K562 (cell line): ENCODE results near the gene SGK1. TPM values are rescaled to one million over a fixed set of nuclear protein-coding genes. Genes with fewer than 3 reads are reported as not detected.
A peak's percentile ranks its signal among the peaks of the same experiment; 100 is the strongest.

Experiments used
- ATAC-seq: fragments of 200-7000 bp; cut with Tn5 transposase; 3 replicates; pipeline ENCODE4 v1.9.1; 2020; ENCODE audit warnings: moderate library complexity
- BruUV-seq: library from RNA; stranded (reverse); fragments of 400-500 nt; replicated peaks from 2 replicates; lab custom pipeline; 2021; lab: Mats Ljungman, UMichigan
- CTCF ChIA-PET: fragments of 300-600 bp; formaldehyde crosslinking; extraction: SDS; loops from one replicate; lab custom pipeline; 2021; ENCODE audit warnings: low intra/inter-chr PET ratio; lab: Yijun Ruan, JAX
- POLR2A ChIA-PET: fragments of 300-600, 350-650 bp; sonication (Branson Sonifier 250); formaldehyde crosslinking; extraction: SDS; loops from one replicate; lab custom pipeline; 2021; ENCODE audit warnings: antibody characterized with exemption, inconsistent platforms; lab: Yijun Ruan, JAX
- DNase-seq, 4 experiments: peaks; one replicate each; pipeline versions ENCODE4 v3.0.0 to v3.0.0-alpha.2; 2011 to 2018; ENCODE audit warnings: low spot score in 3 of 4, mixed read lengths in 3 of 4; ENCODE audit errors: extremely low read depth in 1 of 4
- FAIRE-seq: peaks from 2 replicates; lab custom pipeline; 2011; peaks lifted over from hg19 to GRCh38; lab: Jason Lieb, UNC
- H2AFZ ChIP-seq: 2 replicates; pipeline ENCODE4 v1.6.0; 2011; ENCODE audit warnings: low read depth, low read length, control low read depth, inconsistent platforms
- H3K27ac ChIP-seq: fragments of 200-600 bp; 3 replicates; pipeline ENCODE4 v1.8.0; 2011; ENCODE audit warnings: low read depth, mild to moderate bottlenecking, control low read depth, inconsistent platforms, low read length, moderate library complexity, mixed read lengths; ENCODE audit errors: extremely low read depth
- H3K27me3 ChIP-seq, 2 experiments: fragments of 300-600 bp in 1 of 2; 2 replicates in 1 of 2; 3 replicates in 1 of 2; pipeline versions ENCODE4 v1.6.0 to v1.8.0; 2011; ENCODE audit warnings: inconsistent platforms in 2 of 2, low read length in 2 of 2, mild to moderate bottlenecking in 1 of 2, mixed read lengths in 1 of 2, moderate library complexity in 1 of 2; ENCODE audit not compliant: control insufficient read depth in 2 of 2, insufficient read depth in 2 of 2
- H3K36me3 ChIP-seq: fragments of 300-600 bp; 3 replicates; pipeline ENCODE4 v1.8.0; 2011; ENCODE audit warnings: mild to moderate bottlenecking, low read length, inconsistent platforms; ENCODE audit not compliant: control insufficient read depth, insufficient read depth
- H3K4me1 ChIP-seq, 2 experiments: fragments of 200-600 bp in 1 of 2; replicated peaks in 1 of 2; 2 replicates in 1 of 2; 3 replicates in 1 of 2; pipeline versions ENCODE4 v1.5.1 to v1.8.0; 2011; ENCODE audit warnings: inconsistent platforms in 2 of 2, low read length in 2 of 2, mild to moderate bottlenecking in 1 of 2, mixed read lengths in 1 of 2, moderate library complexity in 1 of 2; ENCODE audit not compliant: control insufficient read depth in 2 of 2, insufficient read depth in 2 of 2
- H3K4me2 ChIP-seq: 2 replicates; pipeline ENCODE4 v1.6.1; 2011; ENCODE audit warnings: low read length, control low read depth, inconsistent platforms, mixed read lengths; ENCODE audit not compliant: insufficient read depth
- H3K4me3 ChIP-seq: fragments of 200-600 bp; sonication (generic), shearing (Covaris generic); 2 replicates; pipeline ENCODE4 v1.5.1; 2016; ENCODE audit warnings: control low read depth, inconsistent platforms
- H3K79me2 ChIP-seq: fragments of 200-600 bp; 3 replicates; pipeline ENCODE4 v1.8.0; 2011; ENCODE audit warnings: low read length, inconsistent platforms; ENCODE audit not compliant: control insufficient read depth, insufficient read depth
- H3K9ac ChIP-seq, 2 experiments: 2 replicates each; pipeline versions ENCODE4 v1.6.0 to v1.6.1; 2011; ENCODE audit warnings: low read depth in 2 of 2, low read length in 2 of 2, control low read depth in 1 of 2, inconsistent platforms in 1 of 2, mild to moderate bottlenecking in 1 of 2, mixed read lengths in 1 of 2; ENCODE audit not compliant: insufficient read depth in 1 of 2
- H3K9me1 ChIP-seq: one replicate; pipeline ENCODE4 v1.6.0; 2011; ENCODE audit warnings: inconsistent platforms, mild to moderate bottlenecking, low read length, moderate library complexity; ENCODE audit not compliant: control insufficient read depth, insufficient read depth
- H3K9me3 ChIP-seq: replicated peaks from 2 replicates; pipeline ENCODE4 v1.5.1; 2011; ENCODE audit warnings: low read depth, low read length, inconsistent platforms; ENCODE audit not compliant: control insufficient read depth, insufficient read depth
- H4K20me1 ChIP-seq: replicated peaks from 2 replicates; pipeline ENCODE4 v1.6.1; 2011; ENCODE audit warnings: low read length, inconsistent platforms, mixed read lengths; ENCODE audit not compliant: control insufficient read depth, insufficient read depth
- ARID1B ChIP-seq: fragments of 450-650 bp; IDR thresholded peaks from 2 replicates; pipeline ENCODE4 v1.6.1; 2016; ENCODE audit warnings: antibody characterized with exemption, mild to moderate bottlenecking, inconsistent platforms
- BACH1 ChIP-seq: fragments of 200-800 bp; sonication (Bioruptor generic); IDR thresholded peaks from 2 replicates; pipeline ENCODE4 v1.6.1; 2016; ENCODE audit warnings: missing genetic modification characterization, missing compliant biosample characterization
- C11orf30 ChIP-seq: fragments of 450-650 bp; IDR thresholded peaks from 2 replicates; pipeline ENCODE4 v1.6.1; 2016; ENCODE audit warnings: low read depth, mild to moderate bottlenecking
- DPF2 ChIP-seq: fragments of 450-650 bp; IDR thresholded peaks from 2 replicates; pipeline ENCODE4 v1.6.1; 2016
- ELF4 ChIP-seq: fragments of 450-650 bp; formaldehyde crosslinking; IDR thresholded peaks from 2 replicates; pipeline ENCODE4 v1.4.0; 2022; ENCODE audit warnings: missing genetic modification characterization
- HDGF ChIP-seq: fragments of 450-650 bp; IDR thresholded peaks from 2 replicates; pipeline ENCODE4 v1.6.1; 2016
- MAFK ChIP-seq: IDR thresholded peaks from 2 replicates; pipeline ENCODE4 v1.6.1; 2011; ENCODE audit warnings: low read length, improper control_type of control experiment
- NBN ChIP-seq: fragments of 450-650 bp; IDR thresholded peaks from 2 replicates; pipeline ENCODE4 v1.6.1; 2016; ENCODE audit warnings: low read depth, mild to moderate bottlenecking
- NFIC ChIP-seq: fragments of 450-650 bp; IDR thresholded peaks from 2 replicates; pipeline ENCODE4 v1.6.1; 2017; ENCODE audit warnings: mild to moderate bottlenecking, inconsistent platforms
- NFYB ChIP-seq: IDR thresholded peaks from 2 replicates; pipeline ENCODE4 v1.6.1; 2011; ENCODE audit warnings: mild to moderate bottlenecking, moderate library complexity; ENCODE audit not compliant: insufficient read length; ENCODE audit errors: extremely low read depth
- ZNF277 ChIP-seq: fragments of 250-450 bp; sonication (Bioruptor Pico); IDR thresholded peaks from 2 replicates; pipeline ENCODE4 v1.8.0; 2022; ENCODE audit warnings: inconsistent platforms, mild to moderate bottlenecking, moderate library complexity, borderline replicate concordance
- ZNF639 ChIP-seq, 2 experiments: fragments of 200-800 bp in 1 of 2; sonication (Bioruptor generic) in 1 of 2; sonication (generic) in 1 of 2; formaldehyde crosslinking in 1 of 2; IDR thresholded peaks in 1 of 2; conservative IDR thresholded peaks in 1 of 2; 2 replicates each; pipeline versions ENCODE4 v1.5.0 to v1.6.1; 2016 to 2020; ENCODE audit warnings: missing compliant biosample characterization in 1 of 2, missing genetic modification characterization in 1 of 2, missing genetic modification reagents in 1 of 2
- ZNF76 ChIP-seq: fragments of 250-450 bp; sonication (Bioruptor Pico); IDR thresholded peaks from 2 replicates; pipeline ENCODE4 v1.4.0; 2020; ENCODE audit warnings: mild to moderate bottlenecking, moderate library complexity, borderline replicate concordance
- ZNF764 ChIP-seq: fragments of 250-450 bp; sonication (Bioruptor Pico); IDR thresholded peaks from 2 replicates; pipeline ENCODE4 v1.4.0; 2020; ENCODE audit warnings: low read depth, mild to moderate bottlenecking, moderate library complexity
- ZNF766 ChIP-seq: fragments of 200-800 bp; sonication (Bioruptor generic); conservative IDR thresholded peaks from 2 replicates; pipeline ENCODE4 v1.6.1; 2016; ENCODE audit warnings: missing genetic modification characterization, missing compliant biosample characterization
- ZNF778 ChIP-seq: fragments of 450-650 bp; formaldehyde crosslinking; IDR thresholded peaks from 2 replicates; pipeline ENCODE4 v1.4.0; 2020; ENCODE audit warnings: mild to moderate bottlenecking, moderate library complexity
- whole genome bisulfite sequencing: fragments of 100-300 bp; shearing (Covaris generic); methylation state at CpG from one replicate; pipeline ENCODE4 v1.1.6; 2016; ENCODE audit warnings: low coverage, mixed read lengths; ENCODE audit not compliant: insufficient coverage; ENCODE audit errors: missing lambda C conversion rate; 5-methylcytosine and 5-hydroxymethylcytosine counted together
- in situ Hi-C: fragments of 300-500 bp; cut with MboI; formaldehyde crosslinking; loops from 4 replicates; pipeline ENCODE4 v1.15.0; 2018; ENCODE audit warnings: inconsistent platforms, mixed read lengths
- intact Hi-C: fragments of 100-400 bp; cut with micrococcal nuclease; formaldehyde crosslinking; loops from 2 replicates; pipeline ENCODE4 v1.14.2; 2022
- polyA plus RNA-seq, 8 experiments: library from polyadenylated mRNA; depleted of rRNA in 4 of 8; stranded (reverse) in 5 of 8; unstranded in 3 of 8; fragments of >200 nt; fragmentation: Nextera tagmentation in 2 of 8; fragmentation: Illumina TruSeq in 1 of 8; extraction: Ambion mirVana in 2 of 8; extraction: Trizol in 1 of 8; gene quantifications; 2 replicates each; pipeline versions ENCODE4 v1.2.1 to v1.2.3, GENCODE V29; 2011 to 2014; ENCODE audit warnings: inconsistent platforms in 1 of 8, missing spikeins in 1 of 8
- total RNA-seq, 7 experiments: library from RNA; depleted of rRNA in 6 of 7; stranded (reverse); fragments of >200 nt in 6 of 7; fragmentation: Illumina TruSeq in 2 of 7; extraction: Trizol in 2 of 7; gene quantifications; 2 replicates each; pipeline versions ENCODE4 v1.2.1 to v1.2.3, GENCODE V29; 2011 to 2021; ENCODE audit warnings: low replicate concordance in 1 of 7

Gene SGK1
- total and polyA plus RNA-seq, 9 of the 15 experiments (the other 6 are each of a cell fraction or from before 2014, with no cell fraction given) = 3.5 to 7.2 (median 3.9) TPM

GRCh38 chr6:134276891-134277377 is 41.0 kb downstream of the SGK1 start (continued):
- 0 out of 4 replicates have a peak, but pooled peaks of 1 of the 2 experiments have one; percentile 25 for TF ChIP-seq ZNF639 (CRISPR knock-in tag; conservative IDR thresholded peaks at IDR 0.05 in 1 of 2, IDR thresholded peaks at IDR 0.05 in 1 of 2)
- TF ChIP-seq BACH1 (tag) = 0 out of 2 replicates have a peak, but pooled peaks have one; percentile 39
- TF ChIP-seq NBN = peak; percentile 32; the same call in 1 of the 2 replicates
- peak; percentile 39; the same call in 1 of the 2 replicates for TF ChIP-seq DPF2
- TF ChIP-seq NFIC = 0 out of 2 replicates have a peak, but pooled peaks have one; percentile 9
- TF ChIP-seq C11orf30 = peak; percentile 91
- TF ChIP-seq MAFK = peak; percentile 15; the same call in 1 of the 2 replicates
- TF ChIP-seq ARID1B = peak; percentile 36; the same call in 1 of the 2 replicates
- TF ChIP-seq HDGF = peak; percentile 66; the same call in 1 of the 2 replicates

GRCh38 chr6:134272374-134272773 is 45.5 kb downstream of the SGK1 start:
- Histone ChIP-seq H3K79me2 (no peaks in the 10 kb centered on the region), H3K4me3 (no peak overlapping the region), H4K20me1 (no peaks in the 10 kb centered on the region), H2AFZ (no peak overlapping the region), H3K9me1 (no peaks in the 10 kb centered on the region), H3K4me2 (no peak overlapping the region), H3K9ac (no peak overlapping the region), H3K27me3 (no peaks in the 10 kb centered on the region), H3K36me3 (no peaks in the 10 kb centered on the region), H3K4me1 (peaks cover 6 to 9% of the 10 kb centered on the region in 2 experiments; a peak in 3 of 5 replicates), H3K27ac (no peak overlapping the region), H3K9me3 (no peaks in the 10 kb centered on the region)
- CTCF ChIA-PET = no interaction called here
- TF ChIP-seq ZNF764 (CRISPR knock-in tag) (no peak), ZNF766 (CRISPR knock-in tag) (no peak), NFYB (no peak), ZNF76 (CRISPR knock-in tag) (no peak), ZNF778 (CRISPR knock-in tag) (no peak), DPF2 (no peak), ZNF277 (CRISPR knock-in tag) (no peak), ELF4 (CRISPR knock-in tag) (no peak)
- BruUV-seq = no TSS peak
- intact Hi-C loops = no loop called here
- no CpG with 5 or more reads among the region's 5 CpGs for WGBS
- DNase-seq (no peak), FAIRE-seq (no peak), ATAC-seq (no peak)
- POLR2A ChIA-PET = no interaction called here
- in situ Hi-C loops = no loop called here
